Endothelial cell of umbilical vein (primary cell): ENCODE measurements around the gene FBXL13. TPM values are rescaled to one million over a fixed set of nuclear protein-coding genes. Genes with fewer than 3 reads are reported as not detected.

ENCODE experiments used
- BruUV-seq: library from RNA; stranded (reverse); fragments of 400-500 nt; replicated peaks from 2 replicates; lab custom pipeline; 2021; lab: Mats Ljungman, UMichigan
- CTCF ChIA-PET: fragments of 300-600, 350-600 bp; sonication (Branson Sonifier 250); formaldehyde crosslinking; loops from one replicate; lab custom pipeline; 2021; ENCODE audit warnings: antibody characterized with exemption, inconsistent platforms; lab: Charles Lee
- POLR2A ChIA-PET: fragments of 300-600, 350-600 bp; sonication (Branson Sonifier 250); formaldehyde crosslinking; loops from one replicate; lab custom pipeline; 2021; ENCODE audit warnings: antibody characterized with exemption, inconsistent platforms; lab: Charles Lee
- DNase-seq: peaks from one replicate; pipeline ENCODE4 v3.0.0-alpha.2; 2011; ENCODE audit warnings: low read depth, low spot score
- FAIRE-seq: peaks from 2 replicates; lab custom pipeline; 2011; peaks lifted over from hg19 to GRCh38; lab: Jason Lieb, UNC
- H2AFZ ChIP-seq: 2 replicates; pipeline ENCODE4 v1.6.0; 2012; ENCODE audit warnings: low read depth, low read length, control low read depth, inconsistent platforms
- H3K27ac ChIP-seq: 2 replicates; pipeline ENCODE4 v1.5.1; 2011; ENCODE audit warnings: low read depth, mild to moderate bottlenecking, control low read depth, low read length, moderate library complexity; ENCODE audit not compliant: insufficient read depth
- H3K27me3 ChIP-seq, 2 experiments: 2 replicates each; pipeline versions ENCODE4 v1.6.0 to v1.6.1; 2011; ENCODE audit warnings: low read length in 2 of 2, mixed read lengths in 1 of 2; ENCODE audit not compliant: control insufficient read depth in 2 of 2, insufficient read depth in 2 of 2
- H3K36me3 ChIP-seq, 2 experiments: 2 replicates in 1 of 2; 3 replicates in 1 of 2; pipeline ENCODE4 v1.5.1; 2011; ENCODE audit warnings: low read length in 2 of 2, mild to moderate bottlenecking in 1 of 2, moderate library complexity in 1 of 2; ENCODE audit not compliant: control insufficient read depth in 2 of 2, insufficient read depth in 2 of 2; ENCODE audit errors: extremely low read depth in 1 of 2
- H3K4me1 ChIP-seq: 3 replicates; pipeline ENCODE4 v1.5.1; 2011; ENCODE audit warnings: mild to moderate bottlenecking, low read length; ENCODE audit not compliant: control insufficient read depth, insufficient read depth; ENCODE audit errors: extremely low read depth
- H3K4me2 ChIP-seq: 2 replicates; pipeline ENCODE4 v1.6.1; 2011; ENCODE audit warnings: low read length, control low read depth, mixed read lengths; ENCODE audit not compliant: insufficient read depth
- H3K4me3 ChIP-seq, 3 experiments: fragments of 200-600 bp in 1 of 3; sonication (generic), shearing (Covaris generic) in 1 of 3; replicated peaks in 1 of 3; 2 replicates each; pipeline ENCODE4 v1.5.1; 2011 to 2016; ENCODE audit warnings: control low read depth in 3 of 3, low read length in 3 of 3, mild to moderate bottlenecking in 2 of 3, inconsistent platforms in 1 of 3, low read depth in 1 of 3, moderate library complexity in 1 of 3; ENCODE audit not compliant: insufficient read depth in 1 of 3
- H3K79me2 ChIP-seq: 2 replicates; pipeline ENCODE4 v1.6.0; 2012; ENCODE audit warnings: low read length, inconsistent platforms; ENCODE audit not compliant: control insufficient read depth, insufficient read depth
- H3K9ac ChIP-seq: replicated peaks from 2 replicates; pipeline ENCODE3; 2011; ENCODE audit warnings: low read length, control low read depth; ENCODE audit not compliant: insufficient read depth; ENCODE audit errors: extremely low read depth
- H3K9me1 ChIP-seq: replicated peaks from 3 replicates; pipeline ENCODE4 v1.6.0; 2011; ENCODE audit warnings: mild to moderate bottlenecking, low read length; ENCODE audit not compliant: control insufficient read depth, insufficient read depth; ENCODE audit errors: extremely low read depth
- H3K9me3 ChIP-seq: replicated peaks from 2 replicates; pipeline ENCODE4 v1.5.1; 2012; ENCODE audit warnings: low read length, inconsistent platforms; ENCODE audit not compliant: control insufficient read depth, insufficient read depth
- H4K20me1 ChIP-seq: replicated peaks from 2 replicates; pipeline ENCODE3; 2011; ENCODE audit warnings: mild to moderate bottlenecking, low read length; ENCODE audit not compliant: control insufficient read depth, insufficient read depth; ENCODE audit errors: extremely low read depth
- CTCF ChIP-seq, 2 donors: IDR thresholded peaks; 1 replicate in 1 of 2; 2 replicates in 1 of 2; pipeline ENCODE4 v1.5.1; 2011; ENCODE audit warnings: low read length in 2 of 2, mild to moderate bottlenecking in 2 of 2, moderate library complexity in 2 of 2, control low read depth in 1 of 2, inconsistent platforms in 1 of 2, low read depth in 1 of 2; ENCODE audit not compliant: insufficient read depth in 1 of 2; ENCODE audit errors: extremely low read depth in 1 of 2
- EZH2 ChIP-seq: IDR thresholded peaks from 2 replicates; pipeline ENCODE4 v1.6.1; 2012; ENCODE audit warnings: borderline replicate concordance, low read depth, mild to moderate bottlenecking, moderate library complexity, low read length, inconsistent platforms; ENCODE audit not compliant: severe bottlenecking
- FOS ChIP-seq: IDR thresholded peaks from 2 replicates; pipeline ENCODE4 v1.6.1; 2011; ENCODE audit warnings: mild to moderate bottlenecking, low read length, moderate library complexity, borderline replicate concordance; ENCODE audit not compliant: insufficient read depth
- GATA2 ChIP-seq: IDR thresholded peaks from 2 replicates; pipeline ENCODE4 v1.7.0; 2011; ENCODE audit warnings: low read depth, mild to moderate bottlenecking, moderate library complexity, mixed read lengths, low read length; ENCODE audit not compliant: insufficient read length, insufficient read depth
- JUN ChIP-seq: IDR thresholded peaks from 2 replicates; pipeline ENCODE4 v1.6.1; 2011; ENCODE audit warnings: borderline replicate concordance, low read depth; ENCODE audit not compliant: insufficient read length, insufficient read depth
- MAX ChIP-seq: IDR thresholded peaks from 2 replicates; pipeline ENCODE4 v1.6.1; 2011; ENCODE audit not compliant: insufficient read depth, insufficient read length
- MYC ChIP-seq: IDR thresholded peaks from one replicate; pipeline ENCODE4 v1.6.1; 2011; ENCODE audit warnings: mild to moderate bottlenecking, low read depth, low read length
- POLR2A ChIP-seq: IDR thresholded peaks from 2 replicates; pipeline ENCODE4 v1.6.1; 2012; ENCODE audit warnings: low read depth, mild to moderate bottlenecking, control low read depth, low read length
- POLR2AphosphoS5 ChIP-seq: IDR thresholded peaks from 2 replicates; pipeline ENCODE4 v1.6.1; 2012; ENCODE audit warnings: low read depth, mild to moderate bottlenecking, control low read depth, low read length, moderate library complexity; ENCODE audit not compliant: insufficient read depth
- dilution Hi-C: fragments of 300-500 bp; cut with MboI; formaldehyde crosslinking; loops from one replicate; pipeline ENCODE4 v1.15.0; 2019; ENCODE audit warnings: low sequenced_read_pairs; ENCODE audit not compliant: extremely low pct_ligation_motif_present
- intact Hi-C: fragments of 100-400 bp; cut with micrococcal nuclease; formaldehyde crosslinking; loops from one replicate; pipeline ENCODE4 v1.10.0; 2022
- polyA plus RNA-seq, 4 experiments: library from polyadenylated mRNA; depleted of rRNA in 3 of 4; stranded (reverse) in 3 of 4; unstranded in 1 of 4; fragments of >200 nt; gene quantifications; 2 replicates each; pipeline versions ENCODE4 v1.2.1 to v1.2.3, GENCODE V29; 2011 to 2012; ENCODE audit warnings: missing spikeins in 1 of 4
- total RNA-seq: library from RNA; stranded (reverse); gene quantifications from 2 replicates; pipeline ENCODE4 v1.2.3, GENCODE V29; 2021

The FBXL13 gene
- total and polyA plus RNA-seq, 2 donors (not counting 3 experiments of a cell fraction or from before 2014, with no cell fraction given): 3.9 to 4.6 TPM

- dilution Hi-C loops: no loop called here
Measured at GRCh38 chr7:102872460-102872859, 202.1 kb downstream of the FBXL13 start.

More at GRCh38 chr7:102872460-102872859, 202.1 kb downstream of the FBXL13 start:
- peak overlapping the region; percentile 98 for H3K27ac ChIP-seq
- no peaks in the 10 kb centered on the region for H3K9me3 ChIP-seq
- peak overlapping the region; percentile 95 for H3K9ac ChIP-seq
- peaks cover 59% of the 10 kb centered on the region for H3K4me1 ChIP-seq
- POLR2A ChIA-PET: interaction anchor here (1.6 kb wide), 1 partner anchor 36 kb away, joined by 3 read pairs; no protein-coding TSS in a partner anchor
- no peaks in the 10 kb centered on the region for H3K79me2 ChIP-seq
- H4K20me1 ChIP-seq: no peaks in the 10 kb centered on the region
- no TSS peak for BruUV-seq
- no peaks in the 10 kb centered on the region for H3K27me3 ChIP-seq
- CTCF ChIA-PET: interaction anchor here (0.7 to 5.1 kb wide), 9 partner anchors 9 to 203 kb away, joined by 3 to 62 read pairs (median 4); partner anchors contain the start of gene ARMC10
- H3K4me3 ChIP-seq: peak overlapping the region in 1 of 3 experiments; percentile 16
- TF ChIP-seq MYC: no peak
- no peak for TF ChIP-seq EZH2
- peak; percentile 96 for TF ChIP-seq JUN
- TF ChIP-seq CTCF (IDR thresholded peaks at IDR 0.05; ENCODE audit: extremely low read depth in 1 of 2, insufficient read depth in 1 of 2, low read depth in 1 of 2, low read length in 2 of 2): no peak
- peak; percentile 95 for TF ChIP-seq GATA2
- TF ChIP-seq FOS: peak; percentile 95
- TF ChIP-seq POLR2AphosphoS5: peak; percentile 59
- TF ChIP-seq POLR2A: peak; percentile 9
- TF ChIP-seq MAX: no peak
- no peaks in the 10 kb centered on the region for H3K9me1 ChIP-seq
- FAIRE-seq (peak; percentile 87), DNase-seq (peak; percentile 98)
- peak overlapping the region; percentile 79 for H3K4me2 ChIP-seq
- intact Hi-C loops: loop anchor here (1.0 to 2.0 kb wide), 5 partner anchors 17 to 190 kb away; no protein-coding TSS in a partner anchor
- no peaks in the 10 kb centered on the region for H3K36me3 ChIP-seq
- no peak overlapping the region for H2AFZ ChIP-seq
